Measurements from ENCODE around the gene MCFD2. TPM values are rescaled to one million over a fixed set of nuclear protein-coding genes. Genes with fewer than 3 reads are reported as not detected.

The MCFD2 gene
- total RNA-seq, 1 donor from 2014 or later = 104 TPM

DNA sequence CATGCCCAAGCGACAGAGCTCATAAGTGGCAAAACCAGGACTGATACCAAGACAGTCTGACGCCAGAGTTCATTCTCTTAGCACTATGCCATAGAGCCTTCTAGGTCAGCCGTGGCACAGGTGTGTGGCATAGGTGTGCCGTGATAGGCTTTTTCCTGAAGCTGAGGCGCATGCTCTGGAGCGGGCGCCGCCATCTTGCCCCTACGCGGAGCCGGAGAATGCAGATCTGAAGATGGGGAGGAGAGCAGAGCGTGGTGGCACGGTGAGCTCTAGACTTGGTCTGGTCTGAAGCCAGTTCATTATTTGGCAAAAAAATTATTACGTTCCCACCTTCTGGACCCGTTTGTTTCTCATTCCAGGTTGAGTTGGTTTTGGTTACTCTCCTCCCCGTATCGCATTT lies 16.6 kb downstream of the MCFD2 start:
- Histone ChIP-seq H3K27me3 (no peaks in the 10 kb centered on the region), H3K4me1 (no peaks in the 10 kb centered on the region), H3K9me3 (no peaks in the 10 kb centered on the region), H3K36me3 (peaks cover 3% of the 10 kb centered on the region), H3K27ac (no peak overlapping the region), H3K4me3 (no peak overlapping the region)
- no peak for DNase-seq
- ATAC-seq = no peak
- intact Hi-C loops (cut with DNase I) = no loop called here
- TF ChIP-seq CTCF (IDR thresholded peaks at IDR 0.05) = no peak

GRCh38 chr2:46898024-46898423 lies 17.6 kb downstream of the MCFD2 start:
- ATAC-seq (no peak), DNase-seq (no peak)
- Histone ChIP-seq H3K27ac (no peak overlapping the region), H3K36me3 (no peaks in the 10 kb centered on the region), H3K27me3 (no peaks in the 10 kb centered on the region), H3K4me3 (no peak overlapping the region), H3K9me3 (no peaks in the 10 kb centered on the region), H3K4me1 (no peaks in the 10 kb centered on the region)
- intact Hi-C loops (cut with DNase I) = no loop called here
- TF ChIP-seq CTCF (IDR thresholded peaks at IDR 0.05) = no peak

GRCh38 chr2:46893269-46893939 lies 22.2 kb downstream of the MCFD2 start:
- TF ChIP-seq CTCF (IDR thresholded peaks at IDR 0.05) = no peak
- ATAC-seq = no peak
- no peaks in the 10 kb centered on the region for H3K27me3 ChIP-seq
- H3K4me1 ChIP-seq = no peaks in the 10 kb centered on the region
- H3K27ac ChIP-seq = no peak overlapping the region
- H3K36me3 ChIP-seq = no peaks in the 10 kb centered on the region
- intact Hi-C loops (cut with DNase I) = no loop called here
- H3K4me3 ChIP-seq = no peak overlapping the region
- H3K9me3 ChIP-seq = no peaks in the 10 kb centered on the region
- DNase-seq = no peak

GRCh38 chr2:46891956-46892553 lies 23.6 kb downstream of the MCFD2 start:
- TF ChIP-seq CTCF (IDR thresholded peaks at IDR 0.05) = no peak
- intact Hi-C loops (cut with DNase I) = no loop called here
- Histone ChIP-seq H3K27ac (no peak overlapping the region), H3K9me3 (no peaks in the 10 kb centered on the region), H3K4me3 (no peak overlapping the region), H3K27me3 (no peaks in the 10 kb centered on the region), H3K36me3 (no peaks in the 10 kb centered on the region), H3K4me1 (no peaks in the 10 kb centered on the region)
- DNase-seq = no peak
- ATAC-seq = no peak

GRCh38 chr2:46888421-46888952 lies 27.1 kb downstream of the MCFD2 start:
- H3K9me3 ChIP-seq = no peaks in the 10 kb centered on the region
- intact Hi-C loops (cut with DNase I) = no loop called here
- DNase-seq = no peak
- H3K36me3 ChIP-seq = no peaks in the 10 kb centered on the region
- no peak overlapping the region for H3K4me3 ChIP-seq
- no peaks in the 10 kb centered on the region for H3K4me1 ChIP-seq
- H3K27ac ChIP-seq = no peak overlapping the region
- no peak for ATAC-seq
- no peaks in the 10 kb centered on the region for H3K27me3 ChIP-seq
- TF ChIP-seq CTCF (IDR thresholded peaks at IDR 0.05) = no peak

Data from upper lobe of right lung (tissue), 1 donor.